Stimulated activated CD8-positive, alpha-beta memory T cell treated with anti-CD3 and anti-CD28 coated beads, Interleukin-2, amount 100 ng/mL, for 1 hour (primary cell): ENCODE measurements around the gene HRH1.
"Not testable (repeated sequence)": the region's sequence is repeated elsewhere in the genome, so short reads cannot be mapped to it uniquely, and the experiment has no call there.

ENCODE experiments used
- DNase-seq, 2 donors: peaks; one replicate each; pipeline ENCODE4 v3.0.0-alpha.2; 2020; ENCODE audit warnings: low read depth in 2 of 2

The HRH1 gene

DNA sequence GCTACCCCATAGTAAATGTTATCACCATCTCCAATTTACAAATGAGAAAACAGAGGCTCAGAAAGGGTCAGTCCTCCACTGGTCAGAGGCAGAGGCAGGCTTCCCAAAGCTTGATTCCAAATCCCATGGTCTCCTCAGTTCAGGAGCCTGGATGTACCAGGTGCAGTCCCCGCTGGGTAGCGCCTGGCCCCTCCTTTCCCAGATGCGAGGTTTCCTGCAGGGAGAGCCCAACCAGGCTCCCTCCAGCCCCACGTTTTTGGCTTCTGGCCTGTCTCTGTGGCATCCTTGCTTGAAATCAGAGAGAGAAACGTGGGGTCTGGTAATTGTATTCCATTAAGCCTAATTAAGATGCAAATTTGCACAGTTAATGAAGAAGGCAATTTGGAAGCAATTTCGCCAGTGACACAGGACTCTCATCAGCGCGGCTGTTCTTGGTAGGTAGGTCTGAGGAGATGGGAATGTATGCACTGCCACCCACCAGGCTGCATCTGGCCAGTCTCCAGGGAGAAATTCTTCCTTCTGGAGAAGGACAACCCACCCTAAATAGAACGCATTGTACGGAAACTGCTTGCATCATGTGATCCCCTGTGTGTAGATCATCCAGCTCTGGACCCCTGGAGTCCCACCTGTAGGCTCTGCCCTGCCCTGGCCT lies 50.5 kb downstream of the HRH1 start:
- DNase-seq: no peak

DNA sequence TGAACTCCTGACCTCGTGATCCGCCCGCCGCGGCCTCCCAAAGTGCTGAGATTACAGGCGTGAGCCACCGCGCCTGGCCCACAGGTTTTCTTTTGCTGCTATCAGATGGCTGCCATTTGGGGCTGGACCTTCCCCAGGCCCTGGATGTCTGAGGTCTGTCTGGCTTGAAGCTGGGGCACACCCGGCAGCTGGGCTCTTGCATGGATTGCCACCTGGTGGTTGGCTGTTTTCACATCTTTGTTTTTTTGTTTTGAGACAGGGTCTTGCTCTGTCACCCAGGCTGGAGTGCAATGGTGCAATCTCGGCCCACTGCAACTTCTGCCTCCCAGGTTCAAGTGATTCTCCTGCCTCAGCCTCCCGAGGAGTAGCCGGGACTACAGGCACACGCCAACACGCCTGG lies 51.6 kb downstream of the HRH1 start:
- not testable (repeated sequence) for DNase-seq

DNA sequence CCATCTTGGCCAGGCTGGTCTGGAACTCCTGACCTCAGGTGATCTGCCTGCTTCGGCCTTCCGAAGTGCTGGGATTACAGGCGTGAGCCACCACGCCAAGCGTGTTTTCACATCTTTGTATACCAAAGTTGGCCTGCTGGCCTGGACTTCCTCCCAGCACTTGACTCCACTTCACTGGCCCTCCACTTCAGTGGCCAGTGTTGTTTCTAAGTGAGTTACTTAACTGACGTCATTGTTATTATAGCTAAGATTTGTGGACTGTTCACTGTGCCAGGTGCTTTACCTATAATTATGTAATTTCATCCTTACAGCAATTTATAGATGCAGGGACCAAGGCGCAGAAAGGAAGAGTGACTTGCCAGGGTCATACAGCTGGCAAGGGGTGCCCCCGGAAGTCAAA lies 52.0 kb downstream of the HRH1 start:
- DNase-seq: no peak

DNA sequence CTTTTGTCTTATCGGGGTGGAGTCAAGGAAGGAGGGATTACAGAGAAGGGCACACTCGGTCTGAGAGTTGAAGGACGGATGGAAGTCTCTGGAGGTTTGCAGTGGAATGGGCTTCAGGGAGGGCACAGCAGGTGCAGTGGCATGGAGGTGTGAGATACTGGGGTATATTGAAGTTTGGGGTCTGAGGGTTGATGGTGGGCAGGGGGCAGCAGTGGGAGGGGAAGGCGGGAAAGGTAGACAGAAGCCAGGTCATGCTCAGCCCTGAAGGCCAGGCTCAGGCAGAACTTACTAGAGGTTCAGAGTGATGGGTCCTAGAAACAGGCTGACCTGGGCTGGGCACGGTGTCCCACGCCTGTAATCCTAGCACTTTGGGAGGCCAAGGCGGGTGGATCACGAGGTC lies 52.7 kb downstream of the HRH1 start:
- DNase-seq: no peak

DNA sequence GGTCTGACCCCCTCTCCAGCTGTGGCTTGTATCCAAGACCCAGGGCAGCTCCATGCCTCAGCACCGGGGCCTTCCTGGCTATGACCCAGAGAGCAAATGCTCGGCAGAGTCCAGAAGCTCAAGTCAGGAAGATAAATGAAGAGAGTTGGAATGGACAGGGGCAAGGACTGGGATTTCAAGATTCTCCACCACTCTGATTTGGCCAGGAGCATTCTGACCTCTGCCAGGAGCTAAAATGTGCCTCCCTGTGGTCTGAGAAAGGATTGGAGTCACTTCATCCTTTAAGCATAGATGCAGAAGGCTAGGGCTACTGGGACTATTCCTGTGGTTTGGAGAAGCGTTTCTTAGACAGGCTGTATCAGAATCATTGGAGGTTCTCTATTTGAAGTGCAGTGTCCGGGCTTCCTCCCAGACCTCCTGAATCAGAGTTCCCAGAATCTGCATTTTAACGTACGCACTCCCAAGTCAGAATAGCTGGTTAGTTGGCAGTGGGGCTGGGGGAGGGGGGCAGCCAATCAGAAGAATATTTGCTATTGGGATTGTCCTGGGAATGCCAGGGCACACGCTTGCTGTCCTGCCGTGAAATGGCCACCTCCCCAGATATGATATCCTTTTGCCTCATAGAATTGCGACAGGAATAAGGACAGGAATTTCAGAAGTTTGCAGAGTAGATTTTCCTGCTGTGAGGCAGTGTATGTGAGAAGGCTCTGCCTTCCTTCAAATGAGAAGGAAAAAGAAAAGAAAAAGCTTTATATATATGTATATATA lies 57.4 kb downstream of the HRH1 start:
- no peak for DNase-seq

DNA sequence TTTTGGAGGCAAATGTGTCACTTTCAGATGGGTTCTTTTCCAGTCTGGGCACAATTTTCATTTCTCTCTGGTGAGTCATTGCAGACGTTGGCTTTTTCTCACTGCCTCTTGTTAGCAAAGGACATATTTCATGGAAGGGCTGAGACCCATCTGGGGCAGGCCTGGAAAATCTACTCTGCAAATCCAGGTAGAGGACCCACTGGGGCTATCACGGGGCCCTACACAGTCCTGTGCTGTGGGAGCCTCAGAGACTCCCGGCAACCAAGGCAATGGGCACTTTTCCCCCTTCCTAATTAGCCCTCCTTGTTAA lies 58.0 kb downstream of the HRH1 start:
- DNase-seq: no peak

DNA sequence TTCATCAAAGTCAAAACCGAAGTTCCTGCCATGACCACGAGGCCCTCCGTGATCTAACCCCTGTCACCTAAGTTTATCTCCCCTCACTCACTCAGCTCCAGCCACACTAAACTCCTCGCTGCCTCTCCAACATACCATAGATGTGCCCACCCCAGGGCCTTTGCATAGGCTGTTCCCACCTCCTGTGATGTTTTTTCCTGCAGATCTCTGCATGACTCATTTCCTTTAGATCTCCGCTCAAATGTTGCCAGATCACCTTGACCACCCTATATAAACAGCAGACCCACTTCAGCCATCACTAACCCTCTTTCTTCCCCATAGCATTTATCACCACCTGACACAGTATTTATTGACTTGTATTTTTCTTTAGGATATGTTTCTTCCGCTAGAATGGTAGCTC lies 58.5 kb downstream of the HRH1 start:
- no peak for DNase-seq

DNA sequence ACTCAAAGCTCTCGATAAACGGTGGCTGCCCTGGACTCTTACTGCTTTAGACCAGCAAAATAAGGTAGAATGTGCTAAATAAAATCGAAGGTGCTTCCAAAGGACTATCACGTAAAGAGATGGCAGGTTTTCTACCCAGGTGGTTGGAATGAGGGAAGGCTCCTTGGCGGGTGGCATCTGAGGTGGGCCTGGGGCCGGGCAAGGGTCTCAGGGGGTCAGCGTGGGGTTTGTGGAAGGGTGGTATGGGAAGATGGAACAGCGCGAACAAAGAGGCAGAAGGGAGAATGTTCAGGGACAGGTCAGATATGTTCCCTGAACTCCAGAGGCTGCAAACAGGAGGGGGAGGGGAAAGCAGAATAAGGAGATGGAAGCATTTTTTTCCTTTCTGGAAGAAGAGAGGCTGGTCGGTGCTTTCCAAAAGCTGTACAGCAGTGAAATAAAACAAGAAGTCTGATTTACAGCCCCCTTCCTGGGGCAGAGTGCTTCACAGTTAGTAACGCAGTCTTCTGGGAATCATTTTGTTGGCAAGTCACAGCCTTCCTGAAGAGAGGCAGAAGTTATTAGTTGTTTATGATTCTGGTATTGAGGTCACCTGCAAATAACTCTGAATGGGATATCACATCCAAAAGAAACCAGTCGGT lies 59.6 kb downstream of the HRH1 start:
- DNase-seq: no peak

DNA sequence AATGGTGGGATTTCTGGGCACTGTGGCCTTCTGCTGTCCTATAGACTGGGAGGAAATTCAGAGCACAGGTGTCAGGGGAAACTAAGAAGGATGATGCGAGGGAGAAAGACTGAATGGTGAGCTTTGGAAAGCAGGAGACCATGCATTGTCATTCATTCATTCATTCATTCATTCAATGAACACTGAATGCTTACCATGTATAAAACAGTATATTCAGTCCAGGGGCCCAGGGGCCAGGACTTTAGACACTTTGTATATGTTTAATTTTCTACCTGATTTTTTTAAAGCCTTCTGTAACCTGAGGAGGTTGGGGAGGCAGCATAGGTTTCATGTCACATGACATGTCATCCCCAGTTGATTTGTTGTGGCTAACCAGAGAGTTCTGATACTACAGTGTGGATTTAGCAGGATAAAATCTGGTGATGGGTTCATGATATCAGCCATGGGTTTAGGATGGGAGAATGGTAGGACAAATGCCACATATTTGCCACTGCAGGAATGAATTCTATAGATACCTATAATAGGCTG lies 60.2 kb downstream of the HRH1 start:
- DNase-seq: no peak

DNA sequence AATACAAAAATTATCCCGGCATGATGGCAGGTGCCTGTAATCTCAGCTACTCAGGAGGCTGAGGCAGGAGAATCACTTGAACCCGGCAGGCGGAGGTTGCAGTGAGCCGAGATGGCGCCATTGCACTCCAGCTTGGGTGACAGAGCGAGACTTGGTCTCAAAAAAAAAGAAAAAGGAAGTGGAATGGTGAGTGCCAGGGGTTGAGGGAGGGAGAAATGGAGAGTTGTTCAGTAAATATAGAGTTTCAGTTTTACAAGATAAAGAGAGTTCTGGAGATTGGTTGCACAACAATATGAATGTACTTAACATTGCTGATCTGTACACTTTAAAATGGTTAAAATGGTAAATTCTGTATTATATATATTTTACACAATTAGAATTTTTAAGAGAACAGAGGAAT lies 63.1 kb downstream of the HRH1 start:
- not testable (repeated sequence) for DNase-seq

DNA sequence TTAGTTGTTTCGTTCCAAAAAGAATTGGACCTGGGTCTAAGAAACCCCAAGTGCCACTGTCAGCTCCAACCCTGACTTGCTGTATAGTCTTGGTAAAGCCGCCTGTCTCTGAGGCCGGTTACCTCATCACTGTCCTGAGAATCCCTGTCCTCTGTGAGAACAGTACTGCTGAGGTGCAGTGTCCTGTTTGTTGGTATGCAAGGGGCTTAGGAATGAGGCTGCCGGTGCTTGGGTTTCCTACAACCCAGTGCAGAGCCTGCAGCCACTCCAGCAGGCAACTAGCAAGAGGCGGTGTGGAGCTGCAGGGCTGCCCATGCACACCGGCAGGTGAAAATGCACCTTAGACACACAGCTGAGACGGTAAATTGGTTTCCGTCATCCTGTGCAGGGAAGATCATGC lies 65.9 kb downstream of the HRH1 start:
- DNase-seq: no peak

DNA sequence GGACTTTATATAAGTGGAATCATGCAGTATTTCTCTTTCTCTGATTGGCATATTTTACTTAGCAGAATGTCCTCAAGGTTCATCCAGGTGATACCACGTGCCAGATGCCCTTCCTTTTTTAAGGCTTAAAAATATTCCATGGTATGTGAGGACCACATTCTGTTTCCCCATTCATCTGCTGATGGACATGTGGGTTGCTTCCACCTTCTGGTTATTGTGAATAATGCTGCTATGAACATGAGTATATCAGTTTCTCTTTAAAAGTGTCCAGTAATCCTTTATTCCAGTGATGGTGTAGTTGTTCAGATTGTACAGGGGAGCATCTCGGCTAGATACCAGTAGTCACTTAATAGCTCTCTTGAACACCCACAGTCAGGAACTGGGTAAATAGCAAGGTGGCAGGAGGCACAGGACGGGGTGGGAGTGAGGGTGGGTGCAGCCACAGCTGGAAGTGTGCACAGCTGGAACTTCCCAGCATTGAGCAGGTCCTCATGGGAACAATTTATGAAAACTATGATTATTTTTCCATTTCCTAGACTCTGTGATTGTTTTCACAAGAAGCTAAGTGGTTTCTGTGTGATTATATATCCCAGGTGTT lies 67.6 kb downstream of the HRH1 start:
- DNase-seq: no peak

DNA sequence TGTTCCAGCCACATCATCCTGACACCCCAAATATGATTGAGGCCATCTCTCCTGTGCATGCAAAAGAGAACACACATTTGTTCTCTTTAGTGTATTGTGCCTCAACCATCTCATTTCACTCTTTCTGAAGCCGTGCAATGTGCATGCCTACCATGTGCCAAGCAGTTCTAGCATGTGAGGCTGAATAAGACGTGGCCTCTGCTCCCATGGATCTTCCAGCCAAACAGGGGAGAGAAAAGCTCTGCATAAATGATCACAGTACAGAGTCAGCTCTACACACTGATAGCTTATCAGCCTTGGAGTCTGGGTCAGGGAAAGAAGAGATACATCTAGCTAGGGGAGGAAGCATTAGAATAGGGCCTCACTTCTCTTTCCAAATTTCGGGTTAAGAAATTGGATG lies 69.7 kb downstream of the HRH1 start:
- no peak for DNase-seq

DNA sequence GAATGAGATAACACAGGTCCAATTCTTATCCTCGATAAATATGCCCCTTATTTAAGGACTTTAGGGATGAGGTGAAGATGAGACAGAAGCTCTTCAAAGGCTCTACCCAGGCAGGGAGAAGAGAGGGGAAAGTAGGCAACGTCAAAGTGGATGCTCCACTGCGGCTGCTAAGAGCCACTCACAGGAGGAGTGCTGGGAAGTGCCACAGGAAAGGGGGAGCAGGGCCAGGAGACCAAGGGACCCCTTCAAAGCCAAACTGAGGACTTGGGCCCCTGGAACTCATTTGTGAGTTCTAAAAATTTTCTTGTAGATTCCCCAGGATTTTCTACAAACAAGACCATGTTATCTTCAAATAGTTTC lies 70.6 kb downstream of the HRH1 start:
- DNase-seq: no peak

DNA sequence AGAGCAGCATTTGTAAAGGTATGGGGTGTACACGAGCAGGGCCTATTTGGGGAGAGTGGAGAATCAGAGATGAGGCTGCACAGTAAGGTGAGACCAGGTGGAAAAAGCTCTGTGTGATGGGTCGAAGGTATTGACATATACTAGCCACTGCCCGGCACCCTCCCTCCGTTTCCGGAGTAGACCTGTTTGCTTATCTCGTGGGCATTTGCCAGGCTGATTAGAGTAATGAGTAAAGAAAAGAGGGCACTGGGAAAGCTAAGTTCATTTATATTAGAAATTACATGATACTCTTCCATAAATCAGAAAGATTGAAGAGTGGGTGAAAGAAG lies 71.7 kb downstream of the HRH1 start:
- no peak for DNase-seq

DNA sequence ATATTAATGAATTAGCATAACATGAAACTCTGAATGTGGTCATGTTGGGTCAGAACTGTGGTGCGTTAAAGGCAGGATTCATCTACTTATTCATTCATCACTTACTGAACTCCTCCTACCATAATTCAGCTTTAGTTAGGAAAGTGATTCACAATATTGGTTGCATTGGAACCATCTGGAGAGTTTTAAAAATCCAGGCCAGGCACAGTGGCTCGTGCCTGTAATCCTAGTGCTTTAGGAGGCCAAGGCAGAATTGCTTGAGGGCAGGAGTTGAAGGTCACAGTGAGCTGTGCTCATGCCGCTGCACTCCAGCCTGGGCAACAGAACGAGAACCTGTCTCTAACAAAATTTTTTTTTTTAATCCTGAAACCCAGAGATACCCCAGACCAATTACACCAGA lies 73.7 kb downstream of the HRH1 start:
- DNase-seq: no peak

DNA sequence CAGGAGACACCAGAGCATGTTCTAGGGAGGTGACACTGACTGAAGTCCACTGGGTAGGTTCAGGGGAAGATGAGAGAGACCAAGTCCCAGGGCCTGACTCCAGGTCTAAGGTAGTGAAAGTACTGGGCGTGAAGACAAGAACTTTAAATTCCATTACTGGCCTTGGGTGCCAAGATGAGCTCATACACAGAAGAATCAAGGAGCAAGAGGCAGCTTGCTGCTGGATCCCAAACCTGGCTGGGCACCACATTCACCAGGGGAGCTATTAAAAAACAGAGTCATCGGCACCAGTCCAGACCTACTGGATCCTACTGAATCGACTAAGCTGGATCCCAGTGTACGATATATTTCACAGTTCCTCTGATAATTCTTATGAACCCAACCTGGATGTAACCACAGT lies 75.8 kb downstream of the HRH1 start:
- DNase-seq: no peak

DNA sequence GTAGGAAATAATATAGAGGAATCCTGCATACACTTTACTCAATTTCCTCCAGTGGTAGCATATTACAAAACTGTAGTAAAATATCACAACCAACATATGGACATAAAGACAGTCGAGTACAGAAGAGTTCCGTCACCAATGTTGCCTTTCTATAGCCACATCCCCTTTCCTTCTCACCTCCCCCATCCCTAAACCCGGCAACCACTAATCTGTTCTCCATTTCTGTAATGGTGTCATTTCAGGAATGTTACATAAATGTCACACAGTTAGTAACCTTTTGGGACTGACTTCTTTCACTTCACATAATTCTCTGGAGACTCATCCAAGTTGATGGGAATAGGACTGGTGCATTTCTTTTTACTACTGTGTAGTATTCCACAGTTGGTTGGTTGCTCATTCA lies 76.5 kb downstream of the HRH1 start:
- no peak for DNase-seq

DNA sequence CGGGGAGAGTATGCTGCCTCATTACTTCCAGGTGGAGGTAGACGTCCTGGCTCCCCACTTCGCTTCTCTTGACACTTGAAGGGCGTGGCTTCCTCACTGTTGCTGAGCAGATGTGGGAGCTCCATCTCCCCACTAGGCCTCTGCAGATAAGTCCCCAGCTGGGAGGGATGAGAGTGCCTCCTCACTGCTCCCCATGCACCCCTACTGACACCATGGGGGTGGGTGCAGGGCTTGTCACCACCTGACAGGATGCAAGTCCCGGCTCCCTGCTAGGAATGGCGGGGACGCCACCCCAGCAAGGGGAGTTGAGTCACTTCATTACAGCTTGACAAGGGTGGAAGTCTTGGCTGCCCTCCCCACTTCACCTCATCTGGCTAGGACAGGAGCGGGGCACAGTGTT lies 81.1 kb downstream of the HRH1 start:
- DNase-seq: no peak

DNA sequence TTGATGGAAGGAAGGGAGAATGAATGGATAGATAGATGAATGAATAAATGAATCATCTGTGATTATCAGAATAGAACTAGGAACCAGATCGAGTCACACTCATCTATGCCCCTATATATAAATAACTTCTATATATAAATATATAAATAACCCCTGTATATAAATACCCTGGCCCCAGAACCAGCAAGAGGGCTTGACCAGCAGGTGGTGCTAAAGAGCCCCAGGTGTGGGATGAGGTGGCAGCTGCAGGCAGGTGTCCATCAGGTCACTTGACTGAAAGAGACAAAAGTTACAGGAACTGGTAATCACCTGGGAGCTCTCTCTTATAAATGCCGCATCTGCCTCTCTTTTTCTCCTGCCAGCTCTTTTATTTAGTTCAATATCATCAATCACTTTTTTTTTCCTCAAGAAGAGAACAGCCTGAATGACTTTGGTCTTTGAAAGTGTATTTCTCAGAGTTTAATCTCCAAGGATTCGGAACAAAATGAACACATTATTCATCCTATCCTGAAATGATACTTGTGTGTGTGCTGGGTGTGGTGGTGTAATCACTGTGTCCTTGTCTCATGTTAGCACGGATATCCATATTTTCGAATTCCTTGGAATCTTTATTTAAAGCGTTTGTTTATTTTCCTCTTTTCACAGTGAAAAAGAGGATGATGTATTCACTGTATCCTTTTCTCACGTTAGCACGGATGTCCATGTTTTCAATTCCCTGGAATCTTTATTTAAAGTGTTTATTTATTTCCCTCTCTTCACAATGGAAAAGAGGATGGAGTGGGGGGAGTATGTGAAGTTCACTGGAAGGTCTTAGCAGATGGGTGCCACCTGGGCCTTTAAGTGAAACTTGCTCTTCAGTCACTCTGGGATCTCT lies 82.5 kb downstream of the HRH1 start:
- peak; percentile 52 to 71 for DNase-seq

DNA sequence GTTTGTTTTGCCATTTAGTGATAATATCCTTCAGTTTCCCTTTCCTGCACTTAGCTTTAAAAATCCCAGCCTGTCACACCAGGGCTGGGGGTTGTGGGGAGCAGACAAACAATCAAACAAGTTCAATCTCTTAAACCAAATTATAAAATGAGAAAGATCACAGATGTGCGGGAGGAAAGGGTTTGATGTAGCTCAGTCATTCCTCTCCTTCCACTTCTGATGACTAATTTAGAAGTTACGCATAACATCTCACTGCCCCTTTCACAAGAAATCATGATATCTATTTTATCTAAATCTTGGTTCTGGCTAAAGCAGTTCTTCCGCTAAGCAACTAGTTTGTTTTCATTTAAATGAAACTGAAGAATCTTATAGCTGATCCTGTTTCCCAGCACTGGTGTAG lies 83.8 kb downstream of the HRH1 start:
- DNase-seq: no peak

DNA sequence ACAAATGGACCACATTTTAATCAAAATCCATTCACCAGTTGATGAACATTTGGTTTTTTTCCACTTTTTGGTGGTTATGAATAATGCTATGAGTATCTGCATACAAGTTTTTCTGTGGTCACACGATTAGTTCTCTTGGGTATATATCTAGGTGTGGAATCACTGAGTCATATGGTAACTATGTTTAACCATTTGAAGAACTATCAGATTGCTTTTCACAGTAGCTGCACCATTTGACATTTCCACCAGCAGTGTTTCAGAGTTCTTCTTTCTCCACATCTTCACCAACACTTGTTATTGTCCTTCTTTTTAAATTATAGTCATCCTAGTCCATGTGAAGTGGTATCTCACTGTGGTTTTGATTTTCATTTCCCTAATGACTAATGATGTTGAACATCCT lies 84.6 kb downstream of the HRH1 start:
- DNase-seq: no peak
